Measurements from ENCODE around the gene FNDC3A.
"Not testable (repeated sequence)": the region's sequence is repeated elsewhere in the genome, so short reads cannot be mapped to it uniquely, and the experiment has no call there.

FNDC3A gene

DNA sequence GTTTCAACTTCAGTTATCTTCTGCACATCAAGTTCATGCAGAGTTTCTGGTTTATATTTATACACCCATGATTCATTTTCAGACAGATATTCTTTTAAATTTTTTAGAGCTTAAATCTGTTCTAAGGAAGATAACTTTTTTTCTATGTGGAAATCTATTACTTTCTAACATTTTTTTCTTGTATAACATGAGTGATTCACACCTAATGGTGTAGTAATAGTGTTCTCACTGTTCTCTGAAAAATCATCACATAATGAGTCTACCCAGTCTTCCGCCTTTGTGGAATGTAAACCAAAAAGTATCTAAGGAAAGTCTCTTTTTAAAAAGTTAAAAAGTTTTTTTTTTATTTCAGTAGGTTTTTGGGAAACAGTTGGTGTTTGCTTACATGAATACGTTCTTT, 70.8 kb downstream of the FNDC3A start:
- no peak for DNase-seq

GRCh38 chr13:49052813-49053212, 77.1 kb downstream of the FNDC3A start:
- DNase-seq: no peak

- DNase-seq: no peak
Measured at GRCh38 chr13:49053215-49053614, 77.5 kb downstream of the FNDC3A start.

- no peak for DNase-seq
Measured at GRCh38 chr13:49053906-49054305, 78.2 kb downstream of the FNDC3A start.

- DNase-seq: no peak
Measured at GRCh38 chr13:49055021-49055420, 79.3 kb downstream of the FNDC3A start.

DNA sequence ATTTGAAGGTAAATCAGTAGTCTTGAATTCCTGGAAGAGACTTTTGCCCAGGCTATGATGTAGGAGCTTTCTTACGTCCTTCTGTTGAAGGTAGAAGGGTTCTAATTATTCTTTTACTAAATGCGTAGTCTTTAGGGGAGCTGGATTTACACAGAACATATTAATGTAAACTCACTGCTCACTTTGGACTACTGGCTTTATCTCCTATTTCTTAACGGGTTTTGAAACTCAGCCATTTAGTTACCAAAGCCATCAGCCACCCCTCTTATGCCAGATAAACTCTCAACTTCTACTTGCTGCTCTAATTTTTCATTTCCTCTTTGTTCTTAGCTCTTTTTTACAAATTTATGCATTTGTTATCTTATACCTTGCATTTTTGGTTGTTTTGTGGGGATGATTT, 81.5 kb downstream of the FNDC3A start:
- no peak for DNase-seq

DNA sequence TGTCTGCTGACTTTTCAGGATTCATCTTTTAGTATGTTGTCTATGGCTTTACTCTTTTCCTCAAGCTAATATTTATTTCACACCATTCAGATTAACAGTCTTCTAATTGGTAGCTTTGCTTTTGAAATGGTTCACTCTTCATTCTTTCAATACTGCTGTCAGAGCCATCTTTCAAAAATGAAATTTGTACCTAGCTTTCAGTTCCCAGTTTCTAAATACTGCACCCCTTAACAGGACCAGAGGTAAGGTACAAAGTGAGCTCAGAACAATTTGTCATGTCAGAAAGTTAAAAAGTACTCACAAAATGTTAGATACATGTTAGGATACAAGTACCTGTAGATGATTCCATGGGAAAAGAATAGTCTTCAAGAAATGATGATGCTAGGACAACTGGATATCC, 83.0 kb downstream of the FNDC3A start:
- DNase-seq: no peak

DNA sequence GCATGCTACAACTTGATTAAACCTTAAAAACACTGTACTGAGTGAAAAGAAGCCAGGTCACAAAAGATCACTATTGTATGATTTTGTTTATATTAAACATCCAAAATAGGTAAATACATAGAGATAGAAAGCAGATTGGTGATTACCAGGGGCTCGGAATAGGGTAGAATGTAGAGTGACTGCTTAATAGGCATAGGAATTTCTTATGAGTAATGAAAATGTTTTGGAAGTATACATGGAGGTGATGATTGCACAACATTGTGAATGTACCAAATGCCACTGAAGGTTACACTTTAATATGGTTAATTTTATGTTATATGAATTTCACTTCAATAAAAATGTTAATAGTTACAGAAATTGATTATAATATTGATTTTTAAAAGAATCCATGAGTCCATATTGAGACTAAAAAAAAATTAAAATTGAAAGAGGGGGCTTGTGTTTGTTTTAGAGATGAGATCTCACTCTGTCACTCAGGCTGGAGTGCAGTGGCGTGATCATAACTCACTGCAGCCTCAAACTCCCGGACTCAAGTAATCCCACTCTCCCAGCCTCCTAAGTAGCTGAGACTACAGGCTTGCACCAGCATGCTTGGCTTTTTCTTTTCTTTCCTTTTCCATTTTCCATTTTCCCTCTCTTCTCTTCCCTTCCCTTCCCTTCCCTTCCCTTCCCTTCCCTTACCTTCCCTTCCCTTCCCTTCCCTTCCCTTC, 85.1 kb downstream of the FNDC3A start:
- no peak for DNase-seq

DNA sequence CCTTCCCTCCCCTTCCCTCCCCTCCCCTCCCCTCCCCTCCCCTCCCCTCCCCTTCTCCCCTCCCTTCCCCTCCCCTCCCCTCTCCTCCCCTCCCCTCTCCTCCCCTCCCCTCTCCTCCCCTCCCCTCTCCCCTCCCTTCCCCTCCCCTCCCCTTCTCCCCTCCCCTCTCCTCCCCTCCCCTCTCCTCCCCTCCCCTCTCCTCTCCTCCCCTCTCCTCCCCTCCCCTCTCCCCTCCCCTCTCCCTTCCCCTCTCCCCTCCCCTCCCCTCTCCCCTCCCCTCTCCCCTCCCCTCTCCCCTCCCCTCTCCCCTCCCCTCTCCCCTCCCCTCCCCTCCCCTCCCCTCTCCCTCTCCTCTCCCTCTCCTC, 85.7 kb downstream of the FNDC3A start:
- DNase-seq: not testable (repeated sequence)

GRCh38 chr13:49062297-49062896, 86.7 kb downstream of the FNDC3A start:
- DNase-seq: no peak

GRCh38 chr13:49063011-49063410, 87.3 kb downstream of the FNDC3A start:
- DNase-seq: no peak

DNA sequence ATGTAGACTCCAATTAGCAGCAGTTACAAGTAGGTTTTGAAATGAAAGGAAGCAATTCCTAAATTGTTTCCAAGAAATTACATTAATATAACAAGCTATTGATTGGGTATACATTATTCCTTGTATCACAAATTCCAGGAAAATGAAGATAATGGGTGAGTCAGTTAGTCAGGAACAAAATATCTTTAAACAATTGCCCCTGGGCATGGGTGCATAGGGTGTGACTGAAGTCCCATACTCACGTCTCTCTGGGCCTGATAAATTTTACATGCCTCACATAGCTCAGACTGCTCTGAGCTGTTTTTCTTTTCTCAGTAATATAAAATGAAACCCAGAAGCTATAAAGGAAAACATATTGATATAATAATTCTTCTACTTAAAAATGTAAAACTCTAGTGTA, 87.8 kb downstream of the FNDC3A start:
- no peak for DNase-seq

DNA sequence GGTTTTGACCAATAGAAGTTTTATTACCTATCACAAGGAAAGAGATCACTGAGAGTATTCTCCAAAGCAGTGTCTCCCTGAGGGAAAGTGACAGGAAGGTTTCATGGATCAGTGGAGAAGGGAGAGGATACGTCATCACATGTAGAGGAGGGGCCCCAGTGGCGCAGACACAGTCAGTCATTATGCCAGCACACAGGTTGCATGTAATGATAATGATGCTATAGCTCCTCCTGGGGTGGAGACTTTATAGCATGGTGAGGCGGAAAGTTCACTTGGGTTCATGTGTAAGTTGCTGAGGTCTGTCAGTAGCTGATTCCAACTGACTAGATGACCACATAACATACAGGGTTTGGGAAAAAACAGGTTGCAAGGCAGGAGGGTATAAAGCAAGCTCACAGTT, 88.8 kb downstream of the FNDC3A start:
- DNase-seq: no peak

DNA sequence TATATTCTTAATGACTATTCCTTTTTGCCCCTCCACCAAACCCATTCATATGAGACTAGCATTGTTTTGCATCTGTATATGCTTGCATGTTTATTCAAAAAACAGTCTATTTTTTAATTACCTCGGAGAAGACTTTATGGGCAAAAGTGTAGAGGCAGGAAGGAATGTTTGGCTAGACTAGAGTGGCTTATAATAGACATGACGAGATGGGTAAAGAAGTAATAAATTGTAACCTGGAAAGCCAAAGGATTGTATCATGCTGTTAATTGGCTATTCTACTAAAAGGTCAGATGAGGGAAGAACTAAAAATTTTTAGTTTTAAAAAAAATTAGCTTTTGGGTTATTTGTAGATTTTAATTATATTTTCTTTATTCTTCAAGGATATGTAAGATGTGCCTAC, 91.1 kb downstream of the FNDC3A start:
- DNase-seq: no peak

- DNase-seq: not testable (repeated sequence)
Measured at GRCh38 chr13:49068498-49068897, 92.8 kb downstream of the FNDC3A start.

GRCh38 chr13:49070021-49070420, 94.3 kb downstream of the FNDC3A start:
- DNase-seq: not testable (repeated sequence)

DNA sequence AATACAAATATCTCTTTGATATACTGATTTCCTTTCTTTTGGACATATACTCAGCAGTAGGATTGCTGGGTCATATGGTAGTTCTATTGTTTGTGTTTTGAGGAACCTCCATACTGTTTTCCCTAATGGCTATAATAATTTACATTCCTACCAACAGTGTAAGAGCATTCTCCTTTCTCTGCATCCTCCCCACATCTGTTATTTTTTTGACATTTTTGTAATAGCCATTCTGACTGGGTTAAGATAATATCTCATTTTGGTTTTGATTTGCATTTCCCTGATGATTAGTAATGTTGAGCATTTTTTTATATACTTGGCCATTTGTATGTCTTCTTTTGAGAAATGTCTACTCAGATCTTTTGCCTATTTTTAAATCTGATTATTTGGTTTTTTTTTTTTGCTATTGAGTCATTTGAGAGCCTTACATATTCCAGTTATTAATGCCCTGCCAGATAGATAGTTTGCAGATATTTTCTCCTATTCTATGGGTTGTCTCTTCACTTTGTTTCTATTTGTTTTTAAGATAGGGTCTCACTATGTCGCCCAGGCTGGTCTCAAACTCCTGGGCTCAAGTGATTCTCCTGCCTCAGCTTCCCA, 95.7 kb downstream of the FNDC3A start:
- DNase-seq: no peak

DNA sequence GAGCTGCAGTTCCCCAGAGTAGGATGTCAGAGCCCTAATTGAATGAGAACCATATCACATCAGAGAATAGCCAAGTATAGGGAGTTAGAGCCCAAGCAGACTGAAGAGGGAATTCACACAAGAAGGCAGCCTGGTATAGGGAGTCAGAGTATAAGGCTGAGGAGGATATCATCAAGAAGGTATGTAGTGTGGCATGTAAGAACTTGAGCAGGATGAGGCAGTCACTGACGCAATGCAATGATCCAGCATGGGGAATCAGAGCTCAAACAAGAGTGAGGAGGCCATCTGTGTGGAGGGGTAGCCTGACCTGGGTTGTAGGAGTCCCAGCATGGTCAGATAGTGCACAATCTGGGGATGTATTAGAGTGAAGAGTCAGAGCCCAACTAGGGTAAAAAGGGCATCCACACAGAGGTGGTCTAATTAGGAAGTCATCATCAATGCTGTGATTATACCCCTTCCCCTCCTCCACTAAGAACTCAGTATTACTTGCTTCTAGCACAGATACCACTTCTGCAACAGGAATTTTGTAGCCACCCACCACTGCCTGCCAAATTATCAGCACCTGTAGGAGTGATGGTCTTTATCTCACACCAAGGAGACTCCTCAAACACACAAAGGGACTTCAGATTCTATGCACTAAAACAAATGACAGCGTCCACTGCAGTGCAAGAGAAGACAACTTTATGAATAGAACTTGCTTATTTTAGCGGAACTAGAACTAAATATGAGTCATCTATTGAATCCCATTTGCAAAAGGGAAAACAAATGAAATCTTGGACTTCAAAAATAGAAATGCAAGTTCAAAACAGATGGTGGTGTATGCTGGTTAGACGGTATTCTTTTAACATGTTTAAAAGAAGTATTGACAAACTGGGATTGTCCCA, 107.2 kb downstream of the FNDC3A start:
- no peak for DNase-seq

- DNase-seq: no peak
Measured at GRCh38 chr13:49084961-49085360, 109.2 kb downstream of the FNDC3A start.

- DNase-seq: no peak
Measured at GRCh38 chr13:49086722-49087121, 111.0 kb downstream of the FNDC3A start.

DNA sequence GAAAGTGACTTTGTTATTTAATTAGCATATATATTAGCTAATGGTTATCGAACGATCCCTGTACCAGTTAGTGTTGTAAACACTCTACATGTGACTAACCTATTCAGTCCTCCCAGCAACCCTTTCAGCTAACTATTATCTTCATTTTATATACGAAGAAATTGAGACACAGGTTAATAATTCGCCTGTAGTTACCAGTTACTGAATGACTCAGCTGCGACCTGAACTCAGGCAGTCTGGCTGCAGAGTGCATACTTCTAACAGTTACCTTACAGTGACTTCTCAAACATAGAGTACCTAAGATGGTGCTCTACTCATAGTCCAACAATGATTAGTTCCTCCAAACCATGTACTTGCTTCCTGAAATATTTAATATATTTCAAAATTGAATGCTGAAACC, 117.7 kb downstream of the FNDC3A start:
- no peak for DNase-seq

DNA sequence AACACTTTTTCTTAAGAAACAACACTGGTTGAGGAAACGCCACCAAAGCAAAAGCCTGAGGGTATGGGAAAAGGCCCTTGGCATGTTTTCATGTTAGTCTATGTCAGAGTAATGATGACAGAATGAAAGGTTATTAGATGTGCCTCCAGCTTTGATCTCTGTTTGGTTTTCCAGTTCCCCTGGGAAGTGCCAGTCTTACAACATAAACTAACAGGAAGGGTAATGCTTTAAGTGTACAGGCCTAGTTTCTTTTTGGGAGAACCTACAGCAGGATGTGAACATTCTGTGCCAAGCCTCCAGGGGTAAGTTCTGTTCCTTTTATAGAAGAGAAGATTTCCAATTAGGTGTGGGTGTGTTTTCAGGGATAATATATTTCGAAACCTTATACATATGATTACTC, 121.7 kb downstream of the FNDC3A start:
- DNase-seq: no peak

DNA sequence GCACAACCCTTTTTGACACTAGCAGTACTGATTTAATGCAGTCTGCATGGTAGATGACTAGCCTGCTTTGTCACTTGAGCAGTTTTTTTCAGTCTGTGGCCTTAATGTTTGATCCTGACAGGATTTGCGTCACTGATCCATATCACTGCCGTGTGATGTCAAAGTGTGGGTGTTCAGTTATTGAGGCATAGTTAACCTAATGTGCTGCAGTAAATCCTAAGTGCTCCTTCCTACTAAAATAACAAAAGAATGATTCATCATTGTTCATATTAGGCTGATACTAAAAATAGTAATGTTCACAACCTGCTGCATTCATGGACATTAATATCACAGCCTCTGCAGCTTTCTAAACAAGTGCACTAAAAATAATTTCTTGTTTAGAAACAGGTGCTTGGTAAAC, 122.5 kb downstream of the FNDC3A start:
- DNase-seq: no peak
